ENCODE data around the gene MYH9.

Gene MYH9

DNA sequence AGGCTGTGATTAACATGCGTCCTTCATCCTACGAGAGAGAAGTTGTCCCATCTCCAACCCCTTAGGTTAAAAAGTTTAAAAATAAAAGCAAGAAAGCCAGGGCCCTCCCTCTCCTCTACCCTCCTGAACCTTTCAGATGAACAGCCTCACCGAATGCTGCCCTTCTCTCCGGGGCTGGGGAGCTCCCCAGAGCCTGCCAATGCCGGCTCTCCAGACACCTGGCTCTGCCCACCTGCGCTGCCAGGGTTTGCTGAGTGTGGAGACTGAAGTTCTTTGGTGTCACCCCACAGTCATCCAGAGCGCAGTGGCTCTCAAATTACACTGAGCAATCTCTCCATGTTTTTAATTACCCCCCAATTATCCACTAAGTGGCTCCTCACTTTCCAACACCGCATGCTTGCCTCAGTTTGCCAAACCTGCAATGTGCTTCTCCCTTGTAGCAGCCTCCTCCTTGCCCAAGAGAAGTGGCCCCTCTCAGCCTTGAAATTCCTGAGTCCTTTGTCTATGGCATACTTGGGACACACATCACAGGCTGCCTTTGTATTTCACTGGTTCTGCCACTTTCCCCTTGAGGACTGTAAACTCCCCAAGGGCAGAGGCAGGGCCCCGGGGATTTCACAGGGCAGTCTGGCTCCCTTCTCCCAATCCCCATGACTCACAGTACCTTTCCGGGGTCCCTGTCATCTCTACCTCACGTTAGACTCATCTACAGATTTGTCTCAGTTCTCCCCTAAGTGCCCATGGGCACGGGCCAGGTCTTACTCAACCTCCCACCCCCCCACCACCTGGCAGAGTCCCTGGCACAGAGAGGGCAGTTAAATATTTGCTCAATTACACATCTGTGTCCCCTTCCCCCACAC lies 2.0 kb downstream of the MYH9 start:
- no peak for FAIRE-seq

DNA sequence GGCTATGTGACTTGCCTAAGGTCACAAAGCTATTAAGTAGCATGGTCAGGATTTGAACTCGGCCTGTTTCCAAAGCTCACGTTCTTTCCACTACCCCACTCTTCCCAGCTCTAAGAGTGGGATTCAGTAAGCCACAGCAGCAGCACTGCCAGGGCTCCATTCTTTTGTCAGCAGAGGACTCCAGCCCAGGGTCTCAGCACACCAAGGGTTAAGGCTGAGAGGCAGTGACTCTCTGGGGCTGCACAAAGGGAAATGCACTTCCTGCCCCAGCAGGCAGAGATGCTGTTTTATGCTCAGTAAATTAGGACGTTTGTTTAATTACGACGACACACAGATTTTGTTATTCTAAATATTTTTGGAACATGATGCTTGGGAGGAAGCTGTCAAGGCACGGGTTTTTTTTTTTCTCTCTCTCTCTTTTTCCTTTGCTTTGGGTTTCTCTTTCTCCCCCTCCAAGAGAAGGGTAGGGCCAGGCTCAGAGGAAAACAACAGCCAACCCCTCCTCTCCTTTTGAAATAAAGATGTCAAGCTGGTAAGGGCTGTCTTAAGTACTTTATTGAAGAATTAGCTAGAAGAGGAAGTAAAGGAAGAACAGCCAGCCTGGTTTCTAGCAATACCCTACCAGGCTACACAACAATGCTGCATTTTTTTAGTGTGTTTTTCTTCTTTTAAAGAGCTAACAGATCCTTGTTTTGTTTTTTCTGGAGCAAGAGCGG lies 2.8 kb downstream of the MYH9 start:
- FAIRE-seq, result no peak

DNA sequence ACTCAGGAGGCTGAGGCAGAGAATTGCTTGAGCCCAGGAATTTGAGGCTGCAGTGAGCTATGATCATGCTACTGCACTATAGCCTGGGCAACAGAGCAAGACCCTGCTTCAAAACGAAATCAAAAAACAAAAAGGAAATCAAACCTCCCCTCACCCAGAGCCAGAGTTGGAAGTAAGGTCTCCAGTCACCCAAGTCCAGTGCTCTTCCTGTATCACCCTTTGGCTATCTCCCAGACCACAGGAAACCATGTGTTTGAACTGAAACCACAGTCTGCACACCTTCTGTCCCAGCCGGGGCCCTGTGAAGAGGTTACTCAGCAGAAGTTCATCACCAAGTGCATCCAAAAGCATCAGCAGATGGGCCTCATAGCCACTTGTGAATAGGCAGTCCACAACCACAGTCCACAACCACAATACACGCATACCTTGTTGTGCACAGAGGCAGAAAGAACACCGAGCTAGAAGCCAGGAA lies 4.6 kb downstream of the MYH9 start:
- no peak for FAIRE-seq

DNA sequence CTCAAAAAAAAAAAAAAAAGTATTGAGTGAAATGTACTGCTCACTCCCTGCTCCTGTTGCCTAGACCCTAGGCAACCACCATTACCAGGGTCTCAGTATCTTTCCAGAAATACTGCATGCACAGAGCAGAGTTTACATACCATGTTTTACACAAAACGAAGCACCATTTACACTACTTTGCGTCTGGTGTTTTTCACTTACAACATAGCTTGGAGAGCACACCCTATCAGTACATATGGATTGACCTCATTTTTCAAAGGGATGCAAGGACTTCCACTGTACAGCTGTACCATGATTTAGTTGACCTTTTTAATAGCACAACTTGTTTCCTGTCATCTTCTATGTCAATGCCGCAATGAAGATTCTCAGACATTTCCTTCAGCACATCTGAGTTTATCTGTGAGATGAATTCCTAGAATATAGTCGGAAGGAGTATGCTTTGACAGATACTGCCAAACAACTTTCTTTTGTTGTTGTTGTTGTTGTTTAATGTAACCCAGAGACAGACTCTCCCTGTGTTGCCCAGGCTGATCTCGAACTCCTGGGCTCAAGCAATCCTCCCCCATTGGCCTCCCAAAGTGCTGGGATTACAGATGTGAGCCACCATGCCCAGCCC lies 6.1 kb downstream of the MYH9 start:
- no peak for FAIRE-seq

DNA sequence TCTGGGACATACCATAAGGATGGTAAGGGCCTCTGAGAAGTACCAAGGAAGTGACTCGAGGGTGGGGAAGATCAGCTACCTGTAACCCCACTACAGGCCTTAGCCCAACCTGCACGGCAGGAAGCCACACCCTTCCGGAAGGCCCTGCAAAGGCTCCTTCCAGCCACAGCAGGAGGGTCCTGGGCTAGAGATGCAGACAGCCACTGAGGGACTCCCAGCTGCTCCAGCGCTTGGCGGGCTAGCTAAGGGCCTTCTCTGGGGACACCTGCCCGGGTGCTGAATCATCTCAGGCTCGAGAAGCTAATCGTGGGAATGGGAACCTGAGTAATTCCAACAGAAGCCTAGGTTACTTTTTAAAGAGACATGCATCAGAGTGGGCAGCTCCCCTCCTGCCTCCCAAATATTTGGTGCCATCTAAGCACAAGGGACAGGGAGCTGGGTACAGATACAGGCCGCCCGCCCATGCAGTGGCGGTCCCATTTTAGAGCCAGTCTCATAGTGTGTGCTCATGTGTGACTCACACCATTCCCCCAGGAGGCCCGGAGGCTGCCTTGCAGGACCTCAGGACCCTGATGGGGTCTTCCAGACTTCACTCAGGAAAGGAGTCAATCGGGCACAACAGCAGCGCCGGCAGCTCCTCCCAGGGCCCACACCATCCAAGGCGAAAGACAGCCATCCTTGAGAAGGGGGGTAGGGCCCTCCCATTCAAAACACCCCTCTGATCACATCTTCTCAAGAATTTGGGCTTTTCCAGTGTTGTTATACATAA lies 8.0 kb downstream of the MYH9 start:
- no peak for FAIRE-seq

DNA sequence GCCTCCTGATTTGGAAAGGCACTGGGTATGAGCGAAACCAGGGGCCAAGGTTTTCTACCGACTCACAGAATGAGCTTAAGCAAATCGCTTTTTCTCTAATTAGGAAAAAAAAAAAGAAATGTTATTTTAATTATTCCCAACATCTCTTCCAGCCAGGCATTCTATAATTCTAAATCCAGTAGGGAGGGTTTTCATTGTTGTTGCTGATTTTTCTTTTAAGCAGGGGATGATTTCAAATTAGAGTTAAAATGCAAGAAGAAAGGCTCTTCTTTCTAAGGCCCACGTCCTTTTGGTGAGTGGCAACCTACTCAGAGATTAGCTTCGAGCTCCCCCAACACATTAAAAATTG lies 8.9 kb downstream of the MYH9 start:
- FAIRE-seq, result no peak

DNA sequence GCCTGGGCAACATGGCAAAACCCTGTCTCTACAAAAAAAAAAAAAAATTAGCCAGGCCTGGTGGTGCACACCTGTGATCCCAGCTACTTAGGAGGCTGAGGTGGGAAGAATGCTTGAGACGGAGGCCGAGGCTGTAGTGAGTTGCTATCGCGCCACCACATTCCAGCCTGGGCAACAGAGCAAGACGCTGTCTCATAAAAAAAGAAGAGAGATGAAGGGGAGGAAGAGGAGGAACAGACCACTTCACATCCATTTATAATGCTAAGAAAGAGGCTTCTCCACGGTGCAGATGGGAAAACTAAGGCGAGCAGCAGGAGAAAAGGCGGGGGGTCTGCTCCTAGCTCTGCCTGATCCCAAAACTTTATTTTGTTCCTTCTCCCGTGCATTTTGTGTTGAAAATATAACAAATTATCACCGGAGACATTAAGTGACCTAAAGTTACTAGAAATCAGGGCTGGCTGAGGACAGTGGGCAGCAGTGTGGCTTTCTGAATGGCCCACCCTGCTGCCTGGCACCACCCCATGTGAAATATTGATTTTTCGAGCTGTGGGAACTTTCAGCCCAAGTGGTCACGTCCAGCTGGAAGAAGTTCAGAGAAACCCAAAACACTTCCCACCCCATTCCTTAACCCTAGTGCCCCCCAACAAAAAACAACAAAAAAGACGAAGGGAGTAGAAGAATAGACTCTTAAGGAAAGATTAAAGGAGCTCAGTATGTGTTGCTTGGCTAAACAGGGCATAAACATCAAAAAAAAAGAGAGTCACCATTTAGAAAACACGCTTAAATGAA lies 9.5 kb downstream of the MYH9 start:
- FAIRE-seq, result no peak

DNA sequence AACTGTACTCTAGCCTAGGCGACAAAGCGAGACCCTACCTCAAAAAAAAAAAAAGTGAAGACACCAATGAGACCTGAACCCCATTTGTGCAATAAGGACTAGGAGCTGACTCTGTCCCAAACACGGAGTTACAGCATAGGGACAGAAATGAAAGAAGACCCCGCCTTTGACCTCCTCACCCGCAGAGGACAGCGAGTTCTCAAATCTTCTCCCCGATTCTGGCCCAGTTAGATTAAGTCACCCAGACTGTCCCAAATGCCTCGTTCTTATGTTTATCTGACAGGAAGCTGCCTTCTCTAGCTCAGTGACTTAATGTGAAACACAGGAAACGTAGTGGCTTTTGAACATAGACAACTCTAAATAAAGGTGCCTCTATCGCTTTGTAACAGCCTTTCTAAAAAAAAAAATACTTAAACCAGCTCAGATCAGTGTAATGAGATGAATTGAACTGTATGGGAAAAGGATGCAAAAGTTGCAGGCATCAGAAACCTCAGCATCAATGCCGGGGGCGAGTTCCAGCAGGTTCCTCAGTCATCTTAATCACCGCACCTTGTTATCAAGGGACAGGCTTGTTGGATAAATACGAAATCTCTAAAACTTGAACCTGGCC lies 10.6 kb downstream of the MYH9 start:
- FAIRE-seq, result no peak

DNA sequence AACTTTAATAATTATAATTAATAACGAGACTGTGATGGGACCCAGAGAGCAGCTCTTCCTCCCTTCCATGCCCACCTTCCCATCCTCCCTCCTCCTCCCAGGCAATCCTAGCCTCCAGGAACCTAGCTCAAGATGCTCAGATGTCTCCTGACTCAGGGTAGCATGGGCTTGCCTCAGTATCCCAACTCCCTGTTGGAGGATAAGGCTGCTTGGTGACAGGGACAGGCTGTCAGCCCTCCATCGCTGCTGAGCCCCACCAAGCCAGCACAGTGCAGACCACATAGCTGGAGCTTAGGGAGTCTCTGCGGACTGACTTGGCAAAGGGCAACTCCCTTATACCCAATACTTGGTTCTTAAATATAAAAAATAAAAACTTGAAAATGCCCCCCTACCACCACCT lies 11.5 kb downstream of the MYH9 start:
- no peak for FAIRE-seq

DNA sequence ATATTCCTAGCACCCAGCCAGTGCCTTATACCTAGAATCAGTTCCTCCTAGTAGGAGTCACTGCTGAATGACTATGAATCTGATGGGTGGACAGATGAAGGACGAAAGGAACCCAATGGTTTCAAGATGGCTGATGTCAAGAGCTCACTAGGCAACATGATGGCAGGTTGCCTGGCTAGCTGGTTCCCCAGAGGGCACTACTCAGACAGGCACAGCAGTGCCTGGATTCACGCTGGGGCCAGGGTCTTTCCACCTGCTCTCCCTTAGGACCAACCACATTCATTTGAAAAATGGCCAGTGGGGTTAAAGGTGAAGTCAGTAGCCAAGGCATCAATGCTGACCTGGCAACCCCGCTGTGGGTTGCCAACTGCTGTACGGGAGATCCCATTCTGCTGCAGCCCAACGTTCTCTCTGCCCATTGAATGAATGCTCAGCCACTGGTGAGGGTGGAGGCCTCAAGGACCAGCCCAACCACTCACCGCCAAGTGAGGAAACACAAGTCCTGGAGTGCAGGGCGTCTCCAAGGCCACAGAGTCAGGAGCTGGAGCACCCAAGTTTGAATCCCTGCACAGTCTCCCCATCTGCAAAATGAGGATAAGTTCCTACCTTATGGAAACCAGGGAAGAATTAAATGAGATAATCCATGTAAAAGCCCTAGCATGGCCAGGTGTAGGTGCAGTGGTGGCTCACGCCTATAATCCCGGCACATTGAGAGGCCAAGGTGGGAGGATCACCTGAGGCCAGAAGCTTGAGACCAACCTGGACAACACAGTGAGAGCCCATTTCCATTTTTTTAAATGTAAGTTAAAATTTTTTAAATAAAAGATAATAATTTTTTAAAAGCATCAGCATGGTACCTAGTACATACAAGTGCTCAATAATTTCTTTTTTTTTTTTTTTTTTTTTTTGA lies 12.4 kb downstream of the MYH9 start:
- no peak for FAIRE-seq

DNA sequence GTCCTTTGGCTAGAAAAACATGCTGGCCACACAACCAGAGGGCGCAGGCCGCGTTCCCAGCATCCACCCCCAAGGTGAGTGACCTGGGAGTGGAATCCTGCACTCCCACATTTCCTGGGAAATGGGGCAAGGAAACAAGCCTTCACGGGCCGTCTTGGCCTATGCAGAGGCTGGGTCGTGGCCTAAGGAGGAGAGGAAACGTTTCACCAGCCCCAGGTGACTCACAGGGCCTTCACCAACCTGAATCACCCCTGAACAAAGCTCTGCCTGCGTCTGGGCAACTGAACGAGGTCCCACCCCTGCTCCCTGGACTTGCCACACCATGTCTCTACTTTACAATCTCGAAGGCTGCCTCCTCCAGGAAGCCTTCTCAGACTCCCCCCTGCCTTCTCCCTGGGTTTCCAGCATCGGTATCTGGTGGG lies 13.2 kb downstream of the MYH9 start:
- no peak for FAIRE-seq

DNA sequence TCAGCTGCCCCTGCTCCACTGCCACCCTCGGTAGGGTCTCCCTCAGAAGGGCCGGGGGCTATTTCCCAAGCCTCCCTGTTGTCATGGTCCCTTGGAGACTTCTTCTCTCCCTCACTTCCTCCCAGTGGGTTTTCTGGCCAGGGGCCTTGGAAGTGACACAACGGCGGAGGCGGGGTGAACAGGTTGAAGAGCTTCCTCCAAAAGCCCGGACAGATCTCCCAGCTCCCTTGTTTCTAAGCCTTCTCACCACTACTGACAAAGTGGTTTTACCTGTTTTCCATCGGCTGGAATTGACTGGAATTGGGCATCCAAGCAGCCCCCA lies 14.5 kb downstream of the MYH9 start:
- no peak for FAIRE-seq

DNA sequence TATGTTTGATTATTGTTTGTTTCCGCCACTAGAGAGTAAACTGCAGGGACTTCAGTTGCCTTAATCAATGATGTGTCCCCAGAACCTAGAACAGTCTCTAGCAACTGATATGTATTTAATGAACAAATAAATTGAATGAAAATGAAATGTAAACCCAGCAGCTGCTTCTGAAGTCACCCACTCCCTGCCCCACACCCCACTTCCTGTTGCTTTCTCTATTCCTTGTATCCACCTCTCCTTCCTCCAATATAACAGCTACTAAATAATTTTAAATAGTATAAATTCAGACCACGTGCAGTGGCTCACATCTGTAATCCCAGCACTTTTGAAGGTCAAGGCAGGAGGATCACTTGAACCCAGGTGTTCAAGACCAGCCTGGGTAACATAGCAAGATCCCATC lies 15.8 kb downstream of the MYH9 start:
- FAIRE-seq, result no peak

DNA sequence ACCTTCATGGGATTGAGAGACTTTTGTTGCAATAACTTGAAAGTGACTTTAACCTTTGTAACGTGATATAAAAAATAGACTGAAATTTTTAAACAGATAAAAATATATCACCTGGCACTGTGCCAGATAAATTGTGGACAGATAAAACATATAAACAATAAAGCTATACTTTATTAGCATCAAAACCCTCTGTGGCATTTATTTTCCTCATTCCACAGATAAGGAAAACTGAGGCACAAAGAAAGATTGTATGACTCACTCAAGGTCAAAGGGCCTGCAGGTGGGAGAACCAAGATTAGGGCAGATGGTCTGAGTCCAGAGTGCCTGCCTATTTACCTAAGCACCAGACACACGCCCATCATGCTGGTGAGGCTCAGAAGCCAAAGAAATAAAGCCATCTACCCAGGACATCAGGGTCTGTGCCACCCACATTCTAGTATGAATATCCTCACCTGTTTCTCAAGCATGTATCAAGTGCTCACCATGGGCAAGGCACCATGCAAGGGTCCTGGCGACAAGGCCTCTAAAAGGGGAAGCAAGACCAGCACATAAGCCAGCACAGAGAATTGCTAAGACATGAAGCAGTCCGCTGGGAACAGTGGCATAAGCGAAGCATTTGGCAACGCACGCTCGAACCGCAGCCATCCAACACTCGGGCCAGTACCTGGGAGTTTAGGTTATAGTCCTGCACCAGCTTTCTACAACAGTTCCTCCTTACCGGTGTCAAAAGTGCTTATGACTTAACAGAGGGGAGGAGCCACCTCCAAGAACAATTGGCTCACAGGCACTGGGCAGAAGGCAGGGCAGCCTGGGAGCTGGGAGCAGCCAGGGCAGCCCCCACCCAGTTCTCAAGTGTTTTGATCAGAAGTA lies 17.6 kb downstream of the MYH9 start:
- peak; percentile 21 for FAIRE-seq

DNA sequence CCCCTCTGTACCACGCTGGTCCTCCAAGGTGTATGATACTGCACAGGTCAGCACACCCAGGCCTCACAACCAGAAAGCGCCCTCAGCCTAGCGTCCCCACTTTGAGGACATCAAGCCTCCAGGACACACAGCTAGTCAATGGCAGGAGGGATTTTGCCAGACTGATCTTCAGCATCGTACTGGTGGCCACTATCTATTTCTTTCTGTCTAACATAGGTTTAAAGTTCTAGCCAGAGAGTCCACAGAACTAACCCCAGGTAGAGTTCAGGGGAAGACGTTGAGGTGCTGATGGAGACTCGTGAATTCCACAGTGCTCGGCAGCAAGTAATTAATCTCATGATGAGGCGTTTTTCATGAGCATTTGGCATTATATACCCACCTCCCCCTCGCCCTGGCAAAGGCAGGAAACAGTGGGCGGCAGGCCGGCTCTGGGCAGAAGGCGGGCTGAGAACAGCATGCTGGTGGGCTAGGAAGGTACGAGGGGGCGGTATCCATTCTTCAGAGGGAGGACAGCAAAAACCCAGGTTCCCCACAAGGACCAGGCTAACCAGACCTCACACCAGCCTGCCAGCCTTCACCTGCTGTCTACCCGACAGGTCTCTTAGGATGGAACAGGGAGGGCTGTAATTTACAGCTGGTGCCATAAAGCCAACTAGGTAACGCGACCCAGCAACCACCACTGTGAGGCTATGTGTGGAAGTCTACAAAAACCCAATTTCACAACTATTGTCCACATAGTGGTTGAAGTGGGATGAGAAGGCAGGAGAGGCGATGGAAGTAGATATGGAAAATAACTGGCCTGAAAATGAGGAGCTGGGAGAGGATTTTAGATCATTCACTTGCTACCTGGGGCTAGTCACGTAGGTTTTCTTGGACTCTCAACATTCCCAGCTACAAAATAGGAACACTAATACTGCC lies 18.5 kb downstream of the MYH9 start:
- no peak for FAIRE-seq

DNA sequence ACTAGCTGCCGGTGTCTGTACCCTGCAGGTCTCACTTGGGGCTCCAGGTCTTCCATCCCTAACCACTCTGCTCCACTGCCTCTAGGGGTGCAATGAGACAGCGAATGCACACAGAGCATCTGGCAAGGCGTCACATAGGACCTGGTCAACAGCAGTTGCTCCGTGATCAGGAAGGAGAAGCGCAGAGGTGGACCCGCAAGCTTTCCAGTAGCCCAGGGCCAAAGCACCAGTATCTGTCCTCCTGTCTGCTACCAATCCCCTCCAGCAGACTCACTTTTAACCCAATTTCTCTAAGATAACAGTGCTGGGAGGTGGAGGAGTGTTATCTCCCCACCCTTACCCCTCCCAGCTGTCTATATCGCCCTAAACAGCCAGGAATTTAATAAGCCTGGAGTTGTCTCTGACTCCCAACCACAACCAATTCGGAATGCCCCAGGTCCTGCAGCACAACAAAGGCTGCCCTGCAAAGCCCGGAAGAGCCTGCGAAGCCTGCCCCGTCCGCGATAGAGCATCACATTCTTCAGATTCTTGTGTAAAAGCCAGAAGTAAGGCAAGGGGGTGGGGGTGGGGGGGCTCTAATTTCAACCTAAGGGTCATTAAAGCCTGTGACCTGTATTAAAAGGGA lies 19.3 kb downstream of the MYH9 start:
- no peak for FAIRE-seq

DNA sequence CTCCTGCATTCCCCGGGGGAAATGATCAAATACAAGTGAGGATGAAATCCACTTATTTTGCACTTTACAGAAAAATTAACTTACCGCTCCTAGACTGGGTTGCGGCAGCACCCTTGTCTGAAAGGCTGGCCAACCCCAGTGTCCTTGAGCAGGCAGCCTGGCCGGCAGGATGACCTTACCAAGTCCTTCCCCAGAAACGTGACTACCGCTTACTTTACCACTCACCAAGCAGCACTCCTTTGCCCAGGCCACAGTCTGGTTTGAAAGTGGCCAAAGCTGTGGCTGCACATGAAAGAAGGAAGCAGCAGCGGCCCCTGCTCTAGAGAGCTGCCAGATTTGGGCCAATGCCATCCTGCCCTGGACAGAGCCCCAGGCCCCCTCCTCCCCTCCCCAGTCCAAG lies 20.3 kb downstream of the MYH9 start:
- no peak for FAIRE-seq

DNA sequence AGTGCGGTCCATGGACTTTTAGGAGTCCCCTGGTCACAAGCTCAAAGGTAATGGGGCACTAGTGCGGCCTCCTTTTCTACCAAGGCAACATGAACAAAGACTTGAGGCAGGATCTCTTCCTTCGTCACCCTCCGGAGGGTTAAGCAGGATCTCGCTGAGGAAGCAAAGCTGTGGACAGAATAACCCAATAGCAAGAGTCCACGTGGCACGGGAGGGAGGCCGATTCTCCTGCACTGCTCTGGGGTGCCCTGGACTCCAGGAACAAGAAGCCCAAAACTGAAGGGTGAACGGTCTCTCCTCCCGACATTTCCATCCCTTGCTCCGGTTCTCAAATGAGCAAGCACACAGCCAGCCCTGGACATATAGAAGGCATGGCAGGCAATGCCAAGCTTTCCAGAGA lies 20.7 kb downstream of the MYH9 start:
- FAIRE-seq, result no peak

Measured in colon (tissue), 2 donors.